GM19193 (cell line): ENCODE data around the gene ADM5.

Experiments
- POLR2A ChIP-seq: IDR thresholded peaks from 4 replicates; pipeline ENCODE4 v1.6.1; 2011; ENCODE audit not compliant: insufficient read depth, insufficient read length; ENCODE audit errors: extremely low read depth

Gene ADM5

DNA sequence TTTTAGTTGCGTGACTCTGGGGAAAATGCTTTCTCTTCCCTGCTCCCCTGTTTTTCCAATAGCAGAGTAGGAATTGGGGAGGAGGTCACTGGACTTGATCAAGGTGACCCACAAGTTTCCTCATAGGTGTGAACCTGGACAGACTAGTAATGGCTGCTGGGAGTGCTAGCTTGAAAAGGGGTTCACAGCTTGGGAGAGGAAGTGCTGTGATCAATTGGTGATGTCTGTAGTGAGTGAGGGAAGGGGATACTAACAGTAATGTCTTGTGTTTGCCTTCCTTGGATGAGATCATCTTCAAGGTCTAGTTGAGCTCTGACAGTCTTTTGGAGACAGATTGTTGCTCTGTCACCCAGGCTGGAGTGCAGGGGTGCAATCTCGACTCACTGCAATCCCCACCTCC is 21.9 kb upstream of the ADM5 start:
- no peak for TF ChIP-seq POLR2A

DNA sequence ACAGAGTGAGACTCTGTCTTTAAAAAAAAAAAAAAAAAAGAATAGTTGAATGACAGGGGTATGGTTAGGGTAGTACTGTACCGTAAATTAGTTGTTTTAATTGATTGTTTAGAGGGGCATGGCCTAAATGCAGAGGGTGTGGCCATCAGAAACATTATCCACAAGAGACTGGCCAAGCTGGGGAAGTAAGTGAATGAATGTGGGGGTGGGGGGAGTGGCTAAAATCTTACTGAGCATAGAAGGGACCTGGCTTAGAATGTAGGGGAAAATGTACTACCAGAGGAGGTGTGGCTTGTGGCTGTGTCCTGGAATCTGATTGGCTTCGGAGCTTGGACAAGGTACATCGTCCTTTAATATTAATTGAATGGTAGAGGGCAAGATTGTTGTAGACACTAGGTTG is 19.9 kb upstream of the ADM5 start:
- TF ChIP-seq POLR2A, result no peak

DNA sequence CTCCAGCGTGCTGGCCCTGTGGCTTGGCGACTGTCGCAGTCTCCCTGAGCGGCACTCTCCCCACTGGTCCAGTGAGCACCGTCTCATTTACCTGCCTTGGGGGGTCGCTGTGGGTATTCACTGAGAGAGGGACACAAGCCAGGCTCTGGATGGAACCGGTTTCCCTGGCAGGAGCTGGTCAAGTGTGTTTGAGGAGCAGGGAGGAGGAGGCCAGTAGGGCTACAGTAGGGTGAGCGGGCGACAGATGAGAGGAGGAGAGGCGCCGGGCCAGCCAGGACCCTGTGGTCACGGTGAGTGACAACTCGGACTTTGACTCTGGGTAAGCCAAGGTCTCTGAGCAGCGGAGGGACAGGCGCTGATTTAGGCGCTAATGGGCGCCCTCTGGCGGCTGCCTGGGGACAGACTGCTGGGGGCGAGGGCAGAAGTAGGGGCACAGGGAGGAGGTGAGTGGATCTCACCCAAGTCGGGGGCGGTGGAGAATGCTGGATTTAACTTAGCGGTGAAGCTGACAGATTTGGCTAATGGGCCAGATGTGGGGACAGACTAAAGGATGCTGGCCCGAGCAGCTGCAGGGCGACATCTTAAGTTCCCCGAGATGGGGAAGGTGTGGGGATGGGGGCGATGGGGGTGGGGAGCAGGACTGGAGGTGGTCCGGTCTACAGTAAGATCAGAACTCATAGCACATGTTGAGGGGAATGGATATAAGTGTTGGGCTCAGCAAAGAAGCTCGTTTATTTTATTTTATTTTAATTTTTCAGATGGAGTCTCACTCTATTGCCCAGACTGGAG is 17.1 kb upstream of the ADM5 start:
- no peak for TF ChIP-seq POLR2A

DNA sequence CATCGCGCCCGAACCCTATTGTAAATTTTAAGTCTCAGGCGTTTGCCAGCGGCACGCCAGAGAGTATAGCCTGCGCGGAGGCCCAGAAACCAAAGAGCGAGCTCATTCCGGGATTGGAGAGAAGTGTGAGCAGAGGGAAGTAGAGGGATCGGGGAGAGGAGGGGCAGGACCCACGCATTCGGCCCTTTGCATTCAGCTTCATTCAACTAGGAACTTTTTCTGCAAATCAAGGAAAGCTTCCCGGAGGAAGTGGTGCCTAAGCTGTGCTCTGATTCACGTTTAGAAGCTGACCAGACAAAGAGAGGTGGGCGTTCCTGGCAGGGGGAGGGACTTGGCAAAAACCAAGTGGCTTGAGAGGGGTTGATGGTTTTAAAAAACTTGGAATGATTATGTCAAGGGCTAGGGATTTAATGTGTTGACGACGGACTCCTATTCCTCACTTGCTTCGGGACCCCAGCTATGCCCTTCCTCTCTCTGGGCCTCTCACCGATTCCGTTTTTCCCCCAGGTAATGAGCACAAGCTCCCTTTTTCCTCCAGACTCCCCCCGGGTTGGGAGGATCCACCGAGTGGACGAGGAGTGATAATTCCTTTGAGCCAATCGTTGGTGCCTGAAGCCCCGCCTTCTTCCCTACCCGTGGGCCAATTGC is 13.1 kb upstream of the ADM5 start:
- peak; percentile 88 for TF ChIP-seq POLR2A

DNA sequence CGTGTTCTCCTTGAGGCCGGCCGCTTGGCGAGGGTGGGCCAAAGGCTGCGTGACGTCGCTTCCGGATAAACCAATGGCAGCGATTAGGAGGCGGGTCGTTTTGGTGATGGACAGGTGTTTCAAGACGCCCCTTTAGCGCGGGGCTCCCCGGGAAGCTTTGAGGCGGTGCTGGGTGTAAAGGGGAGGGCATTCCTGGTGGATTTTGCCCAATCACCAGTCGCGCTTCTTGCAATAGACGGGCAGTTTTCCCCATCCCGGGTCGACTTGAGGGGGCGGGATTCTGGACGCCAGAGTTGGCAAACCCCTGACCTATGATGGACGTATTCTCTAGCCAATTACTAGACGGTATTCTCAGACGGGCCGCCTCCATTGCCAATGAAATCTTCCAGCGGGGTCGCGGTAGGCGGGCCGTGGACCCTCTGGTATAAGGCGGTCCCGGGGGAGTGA is 12.6 kb upstream of the ADM5 start:
- no peak for TF ChIP-seq POLR2A

DNA sequence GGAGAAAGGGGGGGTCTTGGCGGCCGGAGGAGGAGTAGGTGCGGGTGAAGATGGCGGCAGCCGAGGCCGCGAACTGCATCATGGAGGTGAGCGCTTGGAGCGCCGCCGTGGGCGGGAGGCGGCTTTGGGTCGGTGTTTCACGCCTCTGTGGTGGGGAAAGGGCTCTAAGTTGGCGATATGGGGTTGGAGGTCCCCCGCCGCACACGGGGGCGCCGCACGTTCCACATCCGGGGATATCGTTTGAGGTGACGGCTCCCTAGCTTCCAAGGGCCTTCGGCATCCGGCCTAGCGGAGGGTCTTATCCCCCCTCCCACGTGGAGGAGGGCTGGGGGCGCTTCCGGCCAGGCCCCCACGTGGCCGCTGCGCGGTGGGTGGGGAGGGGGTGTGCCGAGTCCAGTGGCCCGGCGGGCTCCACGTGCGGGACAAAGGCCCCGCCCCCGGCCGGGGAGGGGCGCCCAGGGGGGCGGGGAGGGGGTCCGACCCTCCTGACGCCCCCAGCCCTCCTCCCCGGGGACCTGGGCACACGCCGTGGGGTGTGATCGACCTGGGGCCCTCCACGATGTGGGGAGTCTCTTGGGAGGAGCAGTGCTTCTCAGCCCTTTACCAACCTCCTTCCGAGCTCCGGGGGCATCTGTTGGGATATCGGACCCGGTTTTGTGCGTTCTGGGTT is 12.0 kb upstream of the ADM5 start, which contains the start of gene PRMT1:
PRMT1 (plus strand) TSS at position 41 of the 670 bp plus-strand sequence; CDS start at position 51, 10 bp downstream.
- TF ChIP-seq POLR2A, result peak; percentile 89

DNA sequence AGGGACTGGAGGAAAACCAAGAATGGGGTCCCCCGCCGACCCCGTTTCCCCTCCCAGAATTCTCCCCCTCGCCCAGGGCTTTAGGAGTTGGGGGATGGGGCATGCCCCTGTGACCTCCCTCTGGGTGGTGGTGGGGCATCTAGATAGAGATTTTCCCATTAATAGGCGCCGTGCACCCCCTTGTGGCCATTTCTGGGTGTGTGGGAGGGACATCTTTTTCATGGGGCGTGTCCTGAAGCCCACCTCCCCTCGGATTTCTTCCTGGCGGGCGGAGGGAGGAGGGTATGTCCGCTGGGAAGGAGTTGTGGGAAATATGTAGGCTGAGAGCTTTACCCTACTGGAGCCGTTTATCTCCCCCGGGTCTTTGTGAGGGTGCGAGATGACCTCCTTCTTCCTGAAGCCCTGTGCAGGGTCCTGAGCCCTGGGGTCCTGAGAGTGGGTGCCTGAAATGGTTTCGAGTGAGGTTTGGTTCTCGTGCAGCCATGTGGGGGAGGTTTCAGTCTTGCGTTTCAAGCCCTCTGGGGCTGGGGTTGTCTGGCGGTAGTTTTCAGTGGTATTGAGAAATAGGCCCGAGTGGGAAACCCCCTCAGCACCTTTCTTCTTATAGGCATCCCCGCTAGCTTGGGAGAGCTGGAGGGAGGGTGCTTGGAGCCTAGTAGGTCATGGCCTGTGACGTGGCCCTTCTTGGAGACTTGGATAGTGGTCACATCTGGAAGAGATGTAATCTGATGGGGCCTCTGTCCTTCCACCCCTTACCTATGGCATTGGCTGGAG is 11.3 kb upstream of the ADM5 start:
- TF ChIP-seq POLR2A, result peak; percentile 22

DNA sequence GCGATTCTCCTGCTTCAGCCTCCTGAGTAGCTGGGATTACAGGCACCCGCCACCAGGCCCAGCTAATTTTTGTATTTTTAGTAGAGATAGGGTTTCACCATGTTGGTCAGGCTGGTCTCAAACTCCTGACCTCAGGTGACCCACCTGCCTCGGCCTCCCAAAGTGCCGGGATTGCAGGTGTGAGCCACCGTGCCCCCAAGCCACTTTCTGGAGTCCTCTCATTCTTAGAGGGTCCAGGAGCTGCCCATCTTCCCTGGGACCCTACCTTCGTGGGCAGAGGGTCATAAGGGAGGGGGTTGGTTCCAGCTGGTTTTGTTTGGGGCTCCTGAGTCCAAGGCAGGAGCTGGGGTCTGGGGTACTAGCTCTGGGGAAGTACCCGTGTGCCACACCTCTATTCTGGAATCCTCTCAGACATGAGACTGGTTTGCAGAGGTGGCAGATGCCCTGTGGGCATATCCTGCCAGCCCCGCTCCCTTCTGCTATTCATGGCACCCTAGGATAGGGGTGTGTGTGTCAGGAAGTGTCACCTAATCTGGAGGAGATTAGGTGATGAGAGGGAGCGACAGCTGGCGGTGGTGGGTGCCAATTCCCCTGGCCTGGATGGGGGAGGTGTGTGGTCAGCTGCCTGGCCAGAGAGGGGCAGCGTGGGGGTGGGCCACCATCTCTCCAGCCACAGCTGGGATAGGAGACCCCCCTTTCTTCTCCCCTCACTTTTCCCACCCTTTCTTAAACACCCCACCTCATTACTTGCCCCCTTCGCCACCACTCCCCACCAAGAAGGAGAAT is 10.2 kb upstream of the ADM5 start:
- TF ChIP-seq POLR2A, result no peak

DNA sequence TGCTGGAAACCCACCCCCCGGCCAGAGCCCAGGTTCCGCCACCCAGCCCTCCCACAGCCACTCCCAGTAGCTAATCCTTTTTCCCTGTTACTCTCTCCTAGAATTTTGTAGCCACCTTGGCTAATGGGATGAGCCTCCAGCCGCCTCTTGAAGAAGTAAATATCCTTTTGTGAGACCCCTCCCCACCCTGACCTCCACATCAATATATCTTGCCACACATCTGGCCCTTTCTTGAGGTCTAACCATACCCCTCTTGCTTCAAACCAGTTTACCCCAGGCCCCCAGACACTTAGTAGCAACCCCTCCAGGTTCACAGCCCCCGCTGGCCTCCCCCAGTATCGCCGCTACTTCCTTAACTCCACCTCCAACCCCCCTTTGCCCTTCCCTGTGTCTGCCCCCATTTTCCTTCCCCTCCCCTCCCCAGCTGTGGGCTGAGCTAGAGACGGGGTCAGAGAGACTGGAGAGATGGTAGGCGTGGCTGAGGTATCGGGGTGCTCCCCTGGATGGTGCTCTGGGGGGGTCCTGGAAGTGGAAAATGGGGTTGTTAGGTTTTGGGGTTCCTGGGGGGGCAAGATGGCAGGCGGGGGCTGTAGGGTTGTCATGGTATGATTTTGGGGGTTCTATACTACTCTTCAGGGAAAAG is 9.5 kb upstream of the ADM5 start:
- no peak for TF ChIP-seq POLR2A

DNA sequence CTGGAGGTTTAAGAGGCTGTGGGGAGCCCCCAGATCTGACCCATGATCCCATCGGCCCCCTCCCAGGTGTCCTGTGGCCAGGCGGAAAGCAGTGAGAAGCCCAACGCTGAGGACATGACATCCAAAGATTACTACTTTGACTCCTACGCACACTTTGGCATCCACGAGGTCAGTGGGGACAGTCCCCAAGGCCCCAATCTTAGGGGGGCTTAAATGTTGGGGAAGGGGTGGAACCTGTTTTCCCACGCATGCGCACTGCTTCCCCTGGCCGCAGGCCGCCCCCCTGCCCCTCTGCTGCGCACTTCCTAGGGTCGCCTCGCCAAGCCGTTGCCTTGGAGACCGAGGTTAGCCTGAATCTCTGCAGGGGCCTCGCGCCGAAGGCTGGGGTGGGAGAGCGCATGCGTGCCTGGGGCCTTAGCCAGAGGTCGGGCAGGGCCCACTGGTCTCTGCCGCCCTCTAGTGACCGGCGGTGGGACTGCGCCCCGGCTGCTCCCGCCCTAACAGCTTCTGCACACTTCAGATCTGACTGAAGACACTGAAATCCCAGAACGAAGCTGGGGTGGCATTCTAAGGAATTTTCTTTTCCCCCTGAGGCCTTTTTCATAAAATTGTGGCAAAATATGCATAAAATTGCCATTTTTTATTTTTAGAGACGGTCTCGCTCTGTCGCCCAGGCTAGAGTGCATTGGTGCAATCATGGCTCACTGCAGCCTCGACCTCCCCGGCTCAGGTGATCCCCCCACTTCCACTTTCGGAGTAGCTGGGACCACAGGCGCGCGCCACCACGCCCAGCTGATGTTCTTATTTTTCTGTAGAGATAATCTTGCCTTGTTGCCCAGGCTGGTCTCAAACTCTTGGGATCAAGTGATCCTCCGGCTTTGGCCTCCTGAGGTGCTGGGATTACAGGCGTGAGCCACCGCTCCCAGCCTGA is 8.7 kb upstream of the ADM5 start:
- TF ChIP-seq POLR2A, result no peak

DNA sequence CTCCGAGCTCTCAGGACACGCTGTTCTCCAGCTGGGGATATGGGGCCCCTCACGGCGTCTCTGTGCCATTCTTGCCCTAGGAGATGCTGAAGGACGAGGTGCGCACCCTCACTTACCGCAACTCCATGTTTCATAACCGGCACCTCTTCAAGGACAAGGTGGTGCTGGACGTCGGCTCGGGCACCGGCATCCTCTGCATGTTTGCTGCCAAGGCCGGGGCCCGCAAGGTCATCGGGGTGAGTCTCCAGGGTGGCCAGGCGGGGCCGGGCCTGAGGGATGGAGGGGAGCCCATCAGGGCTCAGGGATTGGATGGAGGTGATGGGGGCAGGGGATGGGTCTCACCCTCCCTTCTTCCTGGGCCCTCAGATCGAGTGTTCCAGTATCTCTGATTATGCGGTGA is 7.6 kb upstream of the ADM5 start:
- no peak for TF ChIP-seq POLR2A

DNA sequence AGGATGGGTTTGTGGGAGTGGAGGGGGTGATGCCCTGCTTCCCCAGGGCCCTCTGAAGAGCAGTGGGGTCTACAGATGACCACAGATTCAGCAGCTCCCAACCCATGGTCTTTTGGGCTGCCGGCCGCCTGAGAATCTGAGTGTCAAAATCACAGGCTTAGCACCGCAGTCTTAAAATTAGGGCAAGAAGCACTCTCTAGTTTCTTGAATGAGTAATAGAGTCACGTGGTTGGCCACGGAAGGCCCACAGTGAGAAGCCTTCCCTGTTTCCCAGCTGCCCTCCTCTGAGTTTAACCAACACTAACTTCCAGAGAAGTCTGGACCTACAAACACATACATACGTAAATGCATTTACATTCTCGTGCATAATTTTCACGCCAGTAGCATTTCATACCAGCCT is 7.1 kb upstream of the ADM5 start:
- no peak for TF ChIP-seq POLR2A

DNA sequence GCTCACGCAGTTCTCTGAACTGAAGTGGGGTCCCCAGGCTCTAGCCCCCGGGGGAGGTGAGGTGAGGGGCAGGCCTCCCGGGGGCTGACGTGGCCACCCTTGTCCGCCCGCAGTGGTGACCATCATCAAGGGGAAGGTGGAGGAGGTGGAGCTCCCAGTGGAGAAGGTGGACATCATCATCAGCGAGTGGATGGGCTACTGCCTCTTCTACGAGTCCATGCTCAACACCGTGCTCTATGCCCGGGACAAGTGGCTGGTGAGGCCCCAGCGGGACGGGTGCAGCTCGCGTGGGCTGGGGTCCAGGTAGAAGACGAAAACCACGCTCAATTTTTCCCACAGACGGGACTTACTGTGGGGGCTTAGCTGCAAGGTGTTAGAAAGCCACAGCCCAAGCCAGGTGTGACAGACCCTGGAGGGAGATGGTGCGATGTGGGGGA is 5.6 kb upstream of the ADM5 start:
- TF ChIP-seq POLR2A, result no peak
